Stimulated activated effector memory CD8-positive, alpha-beta T cell treated with anti-CD3 and anti-CD28 coated beads, Interleukin-12 subunit alpha, Interleukin-12 subunit beta, amount 100 ng/mL, for 72 hours (primary cell): ENCODE data around the gene LRP6.
"Not testable (repeated sequence)": the region's sequence is repeated elsewhere in the genome, so short reads cannot be mapped to it uniquely, and the experiment has no call there.

Experiments
- ATAC-seq: fragments of 150-1000 bp; cut with Tn5 transposase; 2 replicates; pipeline ENCODE4 v1.10.0; 2021
- DNase-seq, 2 donors: peaks; one replicate each; pipeline ENCODE4 v3.0.0; 2021 to 2022; ENCODE audit warnings: low spot score in 2 of 2
- H3K27ac Mint-ChIP-seq: one replicate; pipeline ENCODE4 v1.8.0; 2022; ENCODE audit warnings: mild to moderate bottlenecking, mixed read lengths
- H3K36me3 Mint-ChIP-seq: one replicate; pipeline ENCODE4 v1.8.0; 2022; ENCODE audit warnings: mild to moderate bottlenecking, mixed read lengths
- H3K4me1 Mint-ChIP-seq: one replicate; pipeline ENCODE4 v1.8.0; 2022; ENCODE audit warnings: mixed read lengths
- H3K4me3 Mint-ChIP-seq: one replicate; pipeline ENCODE4 v1.8.0; 2022; ENCODE audit warnings: mild to moderate bottlenecking, mixed read lengths
- H3K9me3 Mint-ChIP-seq: one replicate; pipeline ENCODE4 v1.8.0; 2022; ENCODE audit warnings: mixed read lengths

The LRP6 gene

GRCh38 chr12:12275874-12276273 lies 9.0 kb upstream of the LRP6 start:
- no peak overlapping the region for H3K27ac Mint-ChIP-seq
- H3K4me3 Mint-ChIP-seq, result no peak overlapping the region
- no peak for ATAC-seq

GRCh38 chr12:12273291-12273957 lies 6.6 kb upstream of the LRP6 start:
- Mint-ChIP-seq H3K36me3 (no peaks in the 10 kb centered on the region), H3K9me3 (peaks cover 8% of the 10 kb centered on the region), H3K4me3 (no peak overlapping the region), H3K4me1 (no peaks in the 10 kb centered on the region), H3K27ac (no peak overlapping the region)
- ATAC-seq, result no peak
- no peak for DNase-seq

More at GRCh38 chr12:12275874-12276273, 9.0 kb upstream of the LRP6 start:
- Mint-ChIP-seq H3K9me3 (peaks cover 8% of the 10 kb centered on the region), H3K4me1 (no peaks in the 10 kb centered on the region), H3K36me3 (no peaks in the 10 kb centered on the region)
- no peak for DNase-seq

- Mint-ChIP-seq H3K4me3 (no peak overlapping the region), H3K9me3 (peaks cover 6% of the 10 kb centered on the region), H3K36me3 (no peaks in the 10 kb centered on the region), H3K4me1 (no peaks in the 10 kb centered on the region), H3K27ac (no peak overlapping the region)
- ATAC-seq, result no peak
- no peak for DNase-seq
Observed at GRCh38 chr12:12272869-12273268, 6.0 kb upstream of the LRP6 start.

GRCh38 chr12:12270226-12270625 lies 3.4 kb upstream of the LRP6 start:
- Mint-ChIP-seq H3K9me3 (no peaks in the 10 kb centered on the region), H3K4me3 (no peak overlapping the region), H3K4me1 (peaks cover 19% of the 10 kb centered on the region), H3K36me3 (no peaks in the 10 kb centered on the region), H3K27ac (no peak overlapping the region)
- no peak for ATAC-seq
- DNase-seq, result no peak

DNA sequence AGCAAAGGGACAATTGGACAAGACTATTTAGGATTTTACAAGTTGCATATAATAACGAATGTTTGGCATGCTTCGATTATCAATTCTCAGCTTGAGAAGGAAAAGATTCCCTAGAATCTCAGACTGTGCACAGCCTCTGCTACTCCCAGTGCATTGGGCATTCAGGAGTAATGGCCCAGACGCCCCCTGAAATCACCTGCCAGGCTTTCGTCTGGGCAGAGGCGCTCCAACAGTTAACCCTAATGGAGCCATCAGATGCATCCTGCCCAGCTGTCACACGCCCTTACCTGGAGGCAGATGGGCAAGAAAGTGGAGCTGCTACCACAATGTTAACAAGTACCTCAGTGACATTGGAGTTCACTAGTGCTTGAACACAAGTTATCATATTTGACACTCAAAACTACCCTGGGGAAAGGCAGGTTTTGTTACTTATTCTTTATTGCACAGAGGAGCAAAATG lies 927 bp upstream of the LRP6 start:
- ATAC-seq (no peak), DNase-seq (no peak)
- H3K4me1 Mint-ChIP-seq, result peaks cover 20% of the 10 kb centered on the region
- no peaks in the 10 kb centered on the region for H3K9me3 Mint-ChIP-seq
- peak overlapping the region; percentile 77 for H3K4me3 Mint-ChIP-seq
- no peaks in the 10 kb centered on the region for H3K36me3 Mint-ChIP-seq
- no peak overlapping the region for H3K27ac Mint-ChIP-seq

DNA sequence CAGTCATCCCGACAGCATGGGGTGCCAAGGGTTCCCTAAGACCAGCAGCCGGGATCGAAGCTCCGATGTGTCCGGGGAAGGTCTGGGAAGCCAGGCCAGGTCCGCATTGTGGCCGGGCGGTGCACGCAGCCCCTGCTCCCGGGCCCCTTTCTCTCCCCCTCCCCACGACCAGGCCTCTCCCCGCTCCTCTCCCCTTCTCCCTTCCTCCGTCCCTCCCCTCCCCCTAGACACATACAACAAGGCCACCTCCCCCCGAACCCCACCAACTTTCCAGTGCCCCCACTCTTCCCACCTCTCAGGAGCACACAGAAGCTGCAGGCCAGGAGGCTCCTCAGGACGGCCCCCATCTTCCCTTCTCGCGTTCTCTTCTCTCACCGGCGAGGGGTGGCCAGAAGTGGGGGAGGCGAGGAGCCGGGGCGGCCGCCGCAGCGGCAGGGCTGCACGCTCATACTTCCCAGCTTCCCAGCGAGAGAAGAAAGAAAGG lies 413 bp downstream of the LRP6 start:
- Mint-ChIP-seq H3K27ac (no peak overlapping the region), H3K36me3 (no peaks in the 10 kb centered on the region), H3K4me1 (peaks cover 20% of the 10 kb centered on the region), H3K9me3 (no peaks in the 10 kb centered on the region), H3K4me3 (peak overlapping the region; percentile 77)
- no peak for ATAC-seq
- no peak for DNase-seq

- DNase-seq, result no peak
- no peaks in the 10 kb centered on the region for H3K36me3 Mint-ChIP-seq
Observed at GRCh38 chr12:12265571-12266388, 1.1 kb downstream of the LRP6 start.

GRCh38 chr12:12265035-12265434 lies 1.8 kb downstream of the LRP6 start:
- Mint-ChIP-seq H3K4me3 (no peak overlapping the region), H3K27ac (no peak overlapping the region)
- no peak for ATAC-seq

More at GRCh38 chr12:12265571-12266388, 1.1 kb downstream of the LRP6 start:
- Mint-ChIP-seq H3K27ac (no peak overlapping the region), H3K4me1 (peaks cover 20% of the 10 kb centered on the region), H3K4me3 (peak overlapping the region; percentile 77), H3K9me3 (no peaks in the 10 kb centered on the region)
- no peak for ATAC-seq

GRCh38 chr12:12263909-12264308 lies 2.9 kb downstream of the LRP6 start:
- H3K27ac Mint-ChIP-seq, result no peak overlapping the region
- DNase-seq (no peak), ATAC-seq (no peak)
- peaks cover 20% of the 10 kb centered on the region for H3K4me1 Mint-ChIP-seq
- no peaks in the 10 kb centered on the region for H3K9me3 Mint-ChIP-seq
- no peaks in the 10 kb centered on the region for H3K36me3 Mint-ChIP-seq
- H3K4me3 Mint-ChIP-seq, result no peak overlapping the region

More at GRCh38 chr12:12265035-12265434, 1.8 kb downstream of the LRP6 start:
- Mint-ChIP-seq H3K4me1 (peaks cover 20% of the 10 kb centered on the region), H3K36me3 (no peaks in the 10 kb centered on the region), H3K9me3 (no peaks in the 10 kb centered on the region)
- DNase-seq, result no peak

GRCh38 chr12:12256291-12256757 lies 10.5 kb downstream of the LRP6 start:
- H3K4me1 Mint-ChIP-seq, H3K9me3 Mint-ChIP-seq, ATAC-seq, H3K36me3 Mint-ChIP-seq, DNase-seq, H3K27ac Mint-ChIP-seq, H3K4me3 Mint-ChIP-seq: not testable (repeated sequence)

DNA sequence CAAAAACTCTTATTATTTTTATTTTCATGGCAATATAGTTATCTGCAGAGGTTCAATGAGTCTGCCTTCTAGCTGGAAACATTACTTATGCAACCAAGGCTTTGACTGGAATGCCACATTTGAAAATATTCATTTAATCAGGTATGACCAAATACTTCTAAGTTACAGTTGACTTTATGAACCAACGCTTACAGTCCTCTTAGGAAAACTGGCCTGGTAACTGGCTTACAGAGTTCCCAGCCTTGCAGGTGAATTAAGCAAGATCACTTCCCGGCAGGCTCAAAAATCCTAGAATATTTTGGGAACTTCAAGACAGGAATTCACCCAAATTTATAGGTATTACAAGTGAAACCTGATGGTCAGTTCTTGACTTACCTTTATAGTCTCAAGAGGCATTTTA lies 12.3 kb downstream of the LRP6 start:
- no peak overlapping the region for H3K27ac Mint-ChIP-seq
- no peaks in the 10 kb centered on the region for H3K9me3 Mint-ChIP-seq
- H3K36me3 Mint-ChIP-seq, result no peaks in the 10 kb centered on the region
- ATAC-seq (no peak), DNase-seq (no peak)
- H3K4me1 Mint-ChIP-seq, result peaks cover 7% of the 10 kb centered on the region
- no peak overlapping the region for H3K4me3 Mint-ChIP-seq

DNA sequence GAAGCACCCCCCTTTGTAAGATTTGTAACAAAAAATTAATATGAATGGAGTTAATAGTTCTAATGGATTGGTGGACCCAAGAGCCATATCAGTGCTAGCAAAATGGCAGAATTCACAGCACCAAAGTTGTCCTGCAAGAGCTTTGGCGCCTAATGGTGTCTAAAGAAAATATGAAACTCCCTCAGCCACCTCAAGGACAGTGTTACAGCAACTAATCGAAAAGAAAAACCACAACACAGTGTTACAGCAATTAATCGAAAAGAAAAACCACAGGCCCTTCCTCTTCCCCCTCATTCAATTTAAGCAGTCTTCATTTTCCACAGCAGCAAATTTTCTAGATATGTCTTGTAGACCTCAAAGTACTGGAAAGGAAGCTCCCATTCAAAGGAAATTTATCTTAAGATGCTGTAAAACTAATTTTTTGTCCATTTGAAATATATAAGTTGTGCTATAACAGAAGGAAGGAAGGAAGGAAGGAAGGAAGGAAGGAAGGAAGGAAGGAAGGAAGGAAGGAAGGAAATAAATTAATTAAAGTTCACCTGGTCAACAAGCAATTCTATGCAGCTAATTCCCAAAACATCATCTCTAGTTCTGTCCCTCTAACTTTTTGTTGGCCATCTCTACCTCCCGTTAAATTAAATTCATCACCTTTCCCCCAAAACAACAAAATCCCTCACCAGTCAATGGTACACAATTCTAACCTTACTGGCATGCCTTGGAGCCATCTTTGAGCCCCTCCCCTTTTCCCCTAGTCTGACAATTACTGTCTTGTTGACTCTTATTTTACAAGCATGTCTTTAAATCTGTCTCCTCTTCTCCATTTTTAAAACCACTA lies 17.4 kb downstream of the LRP6 start:
- H3K4me3 Mint-ChIP-seq, result no peak overlapping the region
- H3K4me1 Mint-ChIP-seq, result peaks cover 12% of the 10 kb centered on the region
- no peaks in the 10 kb centered on the region for H3K9me3 Mint-ChIP-seq
- DNase-seq (peak in 1 of 2 donors; percentile 13), ATAC-seq (no peak)
- H3K36me3 Mint-ChIP-seq, result no peaks in the 10 kb centered on the region
- H3K27ac Mint-ChIP-seq, result no peak overlapping the region

DNA sequence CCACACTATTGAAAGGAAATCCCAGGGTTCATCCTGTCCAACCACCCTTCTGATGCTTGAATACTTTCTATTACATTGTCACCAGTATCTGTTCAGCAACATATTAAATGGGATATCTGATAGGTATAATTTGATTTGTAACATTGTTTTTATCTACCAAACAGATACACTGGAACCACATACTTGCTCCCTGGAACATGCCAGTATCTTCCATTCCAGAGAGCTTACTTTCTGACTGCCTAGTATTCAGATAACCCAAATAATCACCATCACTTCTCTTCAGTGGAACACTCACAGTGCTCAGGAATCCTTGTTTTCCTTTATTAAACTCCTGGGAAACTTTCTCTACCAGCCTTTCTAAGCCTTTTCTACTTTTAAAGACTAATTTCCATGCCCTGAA lies 19.3 kb downstream of the LRP6 start:
- Mint-ChIP-seq H3K4me1 (peaks cover 12% of the 10 kb centered on the region), H3K36me3 (no peaks in the 10 kb centered on the region), H3K27ac (no peak overlapping the region), H3K9me3 (no peaks in the 10 kb centered on the region), H3K4me3 (no peak overlapping the region)
- ATAC-seq, result no peak
- DNase-seq, result no peak

- Mint-ChIP-seq H3K4me1 (peaks cover 3% of the 10 kb centered on the region), H3K36me3 (no peaks in the 10 kb centered on the region), H3K27ac (no peak overlapping the region), H3K4me3 (no peak overlapping the region), H3K9me3 (no peaks in the 10 kb centered on the region)
- no peak for ATAC-seq
- DNase-seq, result no peak
Observed at GRCh38 chr12:12244341-12244740, 22.5 kb downstream of the LRP6 start.
